DOHH2 (cell line): ENCODE measurements around the gene CCBE1.

ENCODE experiments used
- CTCF ChIP-seq: fragments of 200-600 bp; sonication (generic); IDR thresholded peaks from one replicate; pipeline ENCODE4 v1.5.1; 2014; ENCODE audit warnings: antibody characterized with exemption, mild to moderate bottlenecking, low read depth, low read length; ENCODE audit not compliant: poor library complexity, severe bottlenecking
- EZH2phosphoT487 ChIP-seq: fragments of 200-600 bp; sonication (generic); IDR thresholded peaks from 2 replicates; pipeline ENCODE4 v1.6.1; 2017; ENCODE audit warnings: borderline replicate concordance, mild to moderate bottlenecking, antibody characterized with exemption, low read length, moderate library complexity, mixed read lengths

GRCh38 chr18:59565957-59566356 lies 131.3 kb downstream of the CCBE1 start:
- no peak for TF ChIP-seq CTCF
- TF ChIP-seq EZH2phosphoT487: no peak
